WTC11 (cell line): ENCODE data around the gene EME2.

ENCODE experiments used
- FOXP1 ChIP-seq: sonication (generic); formaldehyde crosslinking; IDR thresholded peaks from 2 replicates; pipeline ENCODE4 v1.8.0; 2022; ENCODE audit warnings: missing genetic modification reagents, mild to moderate bottlenecking, moderate library complexity, borderline replicate concordance
- GABPB1 ChIP-seq: sonication (generic); formaldehyde crosslinking; IDR thresholded peaks from 2 replicates; pipeline ENCODE4 v1.8.1; 2023; ENCODE audit warnings: mild to moderate bottlenecking, missing genetic modification reagents
- MYBL2 ChIP-seq: sonication (generic); formaldehyde crosslinking; IDR thresholded peaks from 2 replicates; pipeline ENCODE4 v1.8.1; 2023; ENCODE audit warnings: mild to moderate bottlenecking, moderate library complexity, missing genetic modification reagents
- NR2C2 ChIP-seq: sonication (generic); formaldehyde crosslinking; IDR thresholded peaks from 2 replicates; pipeline ENCODE4 v1.8.0; 2022; ENCODE audit warnings: mild to moderate bottlenecking, missing genetic modification reagents
- TEAD4 ChIP-seq: sonication (generic); formaldehyde crosslinking; IDR thresholded peaks from 2 replicates; pipeline ENCODE4 v1.8.0; 2022; ENCODE audit warnings: mild to moderate bottlenecking, missing genetic modification reagents
- ZNF121 ChIP-seq: sonication (generic); formaldehyde crosslinking; IDR thresholded peaks from 2 replicates; pipeline ENCODE4 v1.8.0; 2023; ENCODE audit warnings: missing genetic modification reagents
- ZNF263 ChIP-seq: sonication (generic); formaldehyde crosslinking; IDR thresholded peaks from 2 replicates; pipeline ENCODE4 v1.8.1; 2022; ENCODE audit warnings: low read depth, mild to moderate bottlenecking, moderate library complexity, missing genetic modification reagents
- TF ChIP-seq, protein P1 (sequence below): fragments of 200-600 bp; IDR thresholded peaks from 2 replicates; pipeline ENCODE4 v1.8.0; 2022; ENCODE audit warnings: antibody characterized with exemption
- TF ChIP-seq, protein P2 (sequence below): sonication (generic); formaldehyde crosslinking; IDR thresholded peaks from 2 replicates; pipeline ENCODE4 v1.8.0; 2022; ENCODE audit warnings: mild to moderate bottlenecking, missing genetic modification reagents

- no peak for TF ChIP-seq FOXP1 (CRISPR knock-in tag)
- no peak for TF ChIP-seq NR2C2 (CRISPR knock-in tag)
- TF ChIP-seq, protein P1, sequence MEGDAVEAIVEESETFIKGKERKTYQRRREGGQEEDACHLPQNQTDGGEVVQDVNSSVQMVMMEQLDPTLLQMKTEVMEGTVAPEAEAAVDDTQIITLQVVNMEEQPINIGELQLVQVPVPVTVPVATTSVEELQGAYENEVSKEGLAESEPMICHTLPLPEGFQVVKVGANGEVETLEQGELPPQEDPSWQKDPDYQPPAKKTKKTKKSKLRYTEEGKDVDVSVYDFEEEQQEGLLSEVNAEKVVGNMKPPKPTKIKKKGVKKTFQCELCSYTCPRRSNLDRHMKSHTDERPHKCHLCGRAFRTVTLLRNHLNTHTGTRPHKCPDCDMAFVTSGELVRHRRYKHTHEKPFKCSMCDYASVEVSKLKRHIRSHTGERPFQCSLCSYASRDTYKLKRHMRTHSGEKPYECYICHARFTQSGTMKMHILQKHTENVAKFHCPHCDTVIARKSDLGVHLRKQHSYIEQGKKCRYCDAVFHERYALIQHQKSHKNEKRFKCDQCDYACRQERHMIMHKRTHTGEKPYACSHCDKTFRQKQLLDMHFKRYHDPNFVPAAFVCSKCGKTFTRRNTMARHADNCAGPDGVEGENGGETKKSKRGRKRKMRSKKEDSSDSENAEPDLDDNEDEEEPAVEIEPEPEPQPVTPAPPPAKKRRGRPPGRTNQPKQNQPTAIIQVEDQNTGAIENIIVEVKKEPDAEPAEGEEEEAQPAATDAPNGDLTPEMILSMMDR, result no peak
- no peak for TF ChIP-seq TEAD4 (CRISPR knock-in tag)
- TF ChIP-seq, protein P2, sequence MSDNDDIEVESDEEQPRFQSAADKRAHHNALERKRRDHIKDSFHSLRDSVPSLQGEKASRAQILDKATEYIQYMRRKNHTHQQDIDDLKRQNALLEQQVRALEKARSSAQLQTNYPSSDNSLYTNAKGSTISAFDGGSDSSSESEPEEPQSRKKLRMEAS (CRISPR knock-in tag), result no peak
- TF ChIP-seq MYBL2 (CRISPR knock-in tag), result no peak
- no peak for TF ChIP-seq ZNF263 (CRISPR knock-in tag)
- TF ChIP-seq ZNF121 (CRISPR knock-in tag), result no peak
- TF ChIP-seq GABPB1 (CRISPR knock-in tag), result no peak
Measured at GRCh38 chr16:1775846-1776671, 3.4 kb downstream of the EME2 start.
